ENCODE data around the gene INSIG2. TPM values are rescaled to one million over a fixed set of nuclear protein-coding genes. Genes with fewer than 3 reads are reported as not detected.

The INSIG2 gene
- total RNA-seq, 1 experiment from 2014 or later = 10.7 TPM

GRCh38 chr2:118088051-118089024 is at the start of gene INSIG2 (continued):
- TF ChIP-seq MYBL2 (CRISPR knock-in tag; IDR thresholded peaks at IDR 0.05) (no peak), TCF7 (CRISPR knock-in tag; IDR thresholded peaks at IDR 0.05; ENCODE audit: low read depth) (no peak), ETV6 (CRISPR knock-in tag; IDR thresholded peaks at IDR 0.05) (peak; percentile 46; the same call in 1 of the 2 replicates), HMGA2 (CRISPR knock-in tag; IDR thresholded peaks at IDR 0.05) (no peak), NR2C2 (CRISPR knock-in tag; IDR thresholded peaks at IDR 0.05) (no peak), ATF2 (CRISPR knock-in tag; IDR thresholded peaks at IDR 0.05; ENCODE audit: borderline replicate concordance, low read depth) (no peak), TEAD1 (CRISPR knock-in tag; IDR thresholded peaks at IDR 0.05) (no peak), ZNF138 (CRISPR knock-in tag; conservative IDR thresholded peaks at IDR 0.05) (no peak), GABPB1 (CRISPR knock-in tag; IDR thresholded peaks at IDR 0.05) (peak; percentile 81), JAZF1 (CRISPR knock-in tag; IDR thresholded peaks at IDR 0.05) (no peak), ERG (CRISPR knock-in tag; IDR thresholded peaks at IDR 0.05) (no peak), NFATC4 (CRISPR knock-in tag; IDR thresholded peaks at IDR 0.05) (no peak), CBFB (CRISPR knock-in tag; IDR thresholded peaks at IDR 0.05; ENCODE audit: low read depth) (no peak), ZNF532 (CRISPR knock-in tag; IDR thresholded peaks at IDR 0.05; ENCODE audit: borderline replicate concordance) (no peak), ZBTB21 (CRISPR knock-in tag; IDR thresholded peaks at IDR 0.05; ENCODE audit: borderline replicate concordance) (no peak), ZNF423 (CRISPR knock-in tag; IDR thresholded peaks at IDR 0.05) (no peak), SMAD3 (CRISPR knock-in tag; IDR thresholded peaks at IDR 0.05; ENCODE audit: borderline replicate concordance) (no peak), ZNF317 (CRISPR knock-in tag; IDR thresholded peaks at IDR 0.05; ENCODE audit: borderline replicate concordance, low read depth) (no peak), E2F4 (CRISPR knock-in tag; IDR thresholded peaks at IDR 0.05; ENCODE audit: borderline replicate concordance, low read depth) (no peak), AR (CRISPR knock-in tag; IDR thresholded peaks at IDR 0.05) (no peak), KAT7 (CRISPR knock-in tag; IDR thresholded peaks at IDR 0.05; ENCODE audit: borderline replicate concordance) (no peak), STAT6 (CRISPR knock-in tag; conservative IDR thresholded peaks at IDR 0.05; ENCODE audit: low read depth) (no peak), SMAD4 (CRISPR knock-in tag; IDR thresholded peaks at IDR 0.05) (no peak)

Data from WTC11 (cell line).